Liver (tissue), 3 donors: Measurements from ENCODE around the gene CFAP251.

Experiments
- GABPA ChIP-seq, 2 donors: IDR thresholded peaks in 1 of 2; conservative IDR thresholded peaks in 1 of 2; 2 replicates each; pipeline ENCODE4 v1.6.1; 2016; ENCODE audit warnings: antibody characterized with exemption in 2 of 2, mild to moderate bottlenecking in 1 of 2, moderate library complexity in 1 of 2
- HNF4G ChIP-seq: IDR thresholded peaks from 2 replicates; pipeline ENCODE4 v1.6.1; 2016; ENCODE audit warnings: antibody characterized with exemption
- JUND ChIP-seq, 2 donors: IDR thresholded peaks; 2 replicates each; pipeline ENCODE4 v1.6.1; 2016; ENCODE audit warnings: antibody characterized with exemption in 2 of 2
- MAX ChIP-seq: IDR thresholded peaks from 2 replicates; pipeline ENCODE4 v1.6.1; 2016; ENCODE audit warnings: antibody characterized with exemption
- RAD21 ChIP-seq, 2 donors: IDR thresholded peaks; 2 replicates each; pipeline ENCODE4 v1.6.1; 2016; ENCODE audit warnings: antibody characterized with exemption in 2 of 2, mild to moderate bottlenecking in 2 of 2
- TAF1 ChIP-seq: conservative IDR thresholded peaks from 2 replicates; pipeline ENCODE4 v1.6.1; 2016; ENCODE audit warnings: antibody characterized with exemption, mild to moderate bottlenecking
- TF ChIP-seq, protein P1 (sequence below): fragments of 150-350 bp; IDR thresholded peaks from 2 replicates; pipeline ENCODE4 v1.5.1; 2017; ENCODE audit warnings: improper control_type of control experiment, low read depth, low read length; ENCODE audit not compliant: missing input control
- TF ChIP-seq, protein P2 (sequence below): IDR thresholded peaks from 2 replicates; pipeline ENCODE4 v1.6.1; 2016; ENCODE audit warnings: antibody characterized with exemption, mild to moderate bottlenecking
- TF ChIP-seq, protein P3 (sequence below): IDR thresholded peaks from 2 replicates; pipeline ENCODE4 v1.6.1; 2016; ENCODE audit warnings: antibody characterized with exemption
- donor health status: healthy.
- donor health status: healthy.

GRCh38 chr12:122043476-122043875 is 125.1 kb downstream of the CFAP251 start:
- TF ChIP-seq, protein P1, sequence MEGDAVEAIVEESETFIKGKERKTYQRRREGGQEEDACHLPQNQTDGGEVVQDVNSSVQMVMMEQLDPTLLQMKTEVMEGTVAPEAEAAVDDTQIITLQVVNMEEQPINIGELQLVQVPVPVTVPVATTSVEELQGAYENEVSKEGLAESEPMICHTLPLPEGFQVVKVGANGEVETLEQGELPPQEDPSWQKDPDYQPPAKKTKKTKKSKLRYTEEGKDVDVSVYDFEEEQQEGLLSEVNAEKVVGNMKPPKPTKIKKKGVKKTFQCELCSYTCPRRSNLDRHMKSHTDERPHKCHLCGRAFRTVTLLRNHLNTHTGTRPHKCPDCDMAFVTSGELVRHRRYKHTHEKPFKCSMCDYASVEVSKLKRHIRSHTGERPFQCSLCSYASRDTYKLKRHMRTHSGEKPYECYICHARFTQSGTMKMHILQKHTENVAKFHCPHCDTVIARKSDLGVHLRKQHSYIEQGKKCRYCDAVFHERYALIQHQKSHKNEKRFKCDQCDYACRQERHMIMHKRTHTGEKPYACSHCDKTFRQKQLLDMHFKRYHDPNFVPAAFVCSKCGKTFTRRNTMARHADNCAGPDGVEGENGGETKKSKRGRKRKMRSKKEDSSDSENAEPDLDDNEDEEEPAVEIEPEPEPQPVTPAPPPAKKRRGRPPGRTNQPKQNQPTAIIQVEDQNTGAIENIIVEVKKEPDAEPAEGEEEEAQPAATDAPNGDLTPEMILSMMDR = no peak
- TF ChIP-seq, protein P2, sequence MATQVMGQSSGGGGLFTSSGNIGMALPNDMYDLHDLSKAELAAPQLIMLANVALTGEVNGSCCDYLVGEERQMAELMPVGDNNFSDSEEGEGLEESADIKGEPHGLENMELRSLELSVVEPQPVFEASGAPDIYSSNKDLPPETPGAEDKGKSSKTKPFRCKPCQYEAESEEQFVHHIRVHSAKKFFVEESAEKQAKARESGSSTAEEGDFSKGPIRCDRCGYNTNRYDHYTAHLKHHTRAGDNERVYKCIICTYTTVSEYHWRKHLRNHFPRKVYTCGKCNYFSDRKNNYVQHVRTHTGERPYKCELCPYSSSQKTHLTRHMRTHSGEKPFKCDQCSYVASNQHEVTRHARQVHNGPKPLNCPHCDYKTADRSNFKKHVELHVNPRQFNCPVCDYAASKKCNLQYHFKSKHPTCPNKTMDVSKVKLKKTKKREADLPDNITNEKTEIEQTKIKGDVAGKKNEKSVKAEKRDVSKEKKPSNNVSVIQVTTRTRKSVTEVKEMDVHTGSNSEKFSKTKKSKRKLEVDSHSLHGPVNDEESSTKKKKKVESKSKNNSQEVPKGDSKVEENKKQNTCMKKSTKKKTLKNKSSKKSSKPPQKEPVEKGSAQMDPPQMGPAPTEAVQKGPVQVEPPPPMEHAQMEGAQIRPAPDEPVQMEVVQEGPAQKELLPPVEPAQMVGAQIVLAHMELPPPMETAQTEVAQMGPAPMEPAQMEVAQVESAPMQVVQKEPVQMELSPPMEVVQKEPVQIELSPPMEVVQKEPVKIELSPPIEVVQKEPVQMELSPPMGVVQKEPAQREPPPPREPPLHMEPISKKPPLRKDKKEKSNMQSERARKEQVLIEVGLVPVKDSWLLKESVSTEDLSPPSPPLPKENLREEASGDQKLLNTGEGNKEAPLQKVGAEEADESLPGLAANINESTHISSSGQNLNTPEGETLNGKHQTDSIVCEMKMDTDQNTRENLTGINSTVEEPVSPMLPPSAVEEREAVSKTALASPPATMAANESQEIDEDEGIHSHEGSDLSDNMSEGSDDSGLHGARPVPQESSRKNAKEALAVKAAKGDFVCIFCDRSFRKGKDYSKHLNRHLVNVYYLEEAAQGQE = no peak
- no peak for TF ChIP-seq RAD21 (IDR thresholded peaks at IDR 0.05)
- TF ChIP-seq GABPA (IDR thresholded peaks at IDR 0.05 in 1 of 2, conservative IDR thresholded peaks at IDR 0.05 in 1 of 2) = no peak
- TF ChIP-seq JUND (IDR thresholded peaks at IDR 0.05) = no peak
- no peak for TF ChIP-seq HNF4G
- TF ChIP-seq MAX = no peak
- TF ChIP-seq, protein P3, sequence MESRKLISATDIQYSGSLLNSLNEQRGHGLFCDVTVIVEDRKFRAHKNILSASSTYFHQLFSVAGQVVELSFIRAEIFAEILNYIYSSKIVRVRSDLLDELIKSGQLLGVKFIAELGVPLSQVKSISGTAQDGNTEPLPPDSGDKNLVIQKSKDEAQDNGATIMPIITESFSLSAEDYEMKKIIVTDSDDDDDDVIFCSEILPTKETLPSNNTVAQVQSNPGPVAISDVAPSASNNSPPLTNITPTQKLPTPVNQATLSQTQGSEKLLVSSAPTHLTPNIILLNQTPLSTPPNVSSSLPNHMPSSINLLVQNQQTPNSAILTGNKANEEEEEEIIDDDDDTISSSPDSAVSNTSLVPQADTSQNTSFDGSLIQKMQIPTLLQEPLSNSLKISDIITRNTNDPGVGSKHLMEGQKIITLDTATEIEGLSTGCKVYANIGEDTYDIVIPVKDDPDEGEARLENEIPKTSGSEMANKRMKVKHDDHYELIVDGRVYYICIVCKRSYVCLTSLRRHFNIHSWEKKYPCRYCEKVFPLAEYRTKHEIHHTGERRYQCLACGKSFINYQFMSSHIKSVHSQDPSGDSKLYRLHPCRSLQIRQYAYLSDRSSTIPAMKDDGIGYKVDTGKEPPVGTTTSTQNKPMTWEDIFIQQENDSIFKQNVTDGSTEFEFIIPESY = no peak
- TF ChIP-seq TAF1 = no peak
